Astrocyte of the cerebellum (primary cell): ENCODE measurements around the gene RAB20.

Experiments used
- DNase-seq: peaks from one replicate; pipeline ENCODE4 v3.0.0-alpha.2; 2011; ENCODE audit warnings: low read depth
- H3K4me3 ChIP-seq: 2 replicates; pipeline ENCODE4 v1.5.1; 2011; ENCODE audit warnings: mild to moderate bottlenecking, low read depth, low read length, moderate library complexity
- CTCF ChIP-seq: IDR thresholded peaks from 2 replicates; pipeline ENCODE4 v1.5.1; 2012; ENCODE audit warnings: low read length, low read depth, moderate library complexity, mild to moderate bottlenecking; ENCODE audit errors: missing control alignments
- in situ Hi-C: cut with HindIII; loops from 2 replicates; pipeline ENCODE4 v1.10.0; 2017; ENCODE audit warnings: low sequenced_read_pairs

RAB20 gene

GRCh38 chr13:110556224-110556606 is 5.3 kb downstream of the RAB20 start:
- in situ Hi-C loops: no loop called here
- no peak for TF ChIP-seq CTCF

GRCh38 chr13:110555601-110556223 is 5.8 kb downstream of the RAB20 start:
- H3K4me3 ChIP-seq: no peak overlapping the region
- no peak for DNase-seq
- in situ Hi-C loops: no loop called here
- TF ChIP-seq CTCF: no peak

More at GRCh38 chr13:110556224-110556606, 5.3 kb downstream of the RAB20 start:
- DNase-seq: no peak
- no peak overlapping the region for H3K4me3 ChIP-seq

- TF ChIP-seq CTCF: no peak
- H3K4me3 ChIP-seq: no peak overlapping the region
- no peak for DNase-seq
- in situ Hi-C loops: no loop called here
Measured at GRCh38 chr13:110554946-110555345, 6.6 kb downstream of the RAB20 start.

GRCh38 chr13:110554227-110554836 is 7.2 kb downstream of the RAB20 start:
- no peak overlapping the region for H3K4me3 ChIP-seq
- no peak for TF ChIP-seq CTCF
- no peak for DNase-seq
- in situ Hi-C loops: no loop called here

- in situ Hi-C loops: no loop called here
- no peak for TF ChIP-seq CTCF
- no peak for DNase-seq
- no peak overlapping the region for H3K4me3 ChIP-seq
Measured at GRCh38 chr13:110553417-110553816, 8.1 kb downstream of the RAB20 start.

- DNase-seq: no peak
- in situ Hi-C loops: no loop called here
- H3K4me3 ChIP-seq: no peak overlapping the region
- no peak for TF ChIP-seq CTCF
Measured at GRCh38 chr13:110552767-110553166, 8.8 kb downstream of the RAB20 start.
